Stimulated activated CD8-positive, alpha-beta memory T cell treated with anti-CD3 and anti-CD28 coated beads, Interleukin-15, amount 100 ng/mL, for 24 hours (primary cell): ENCODE measurements around the gene ERN1.
"Not testable (repeated sequence)": the region's sequence is repeated elsewhere in the genome, so short reads cannot be mapped to it uniquely, and the experiment has no call there.

Experiments
- DNase-seq: peaks from one replicate; pipeline ENCODE4 v3.0.0-alpha.2; 2020; ENCODE audit warnings: low read depth

The ERN1 gene

GRCh38 chr17:64134216-64134970 is 4.4 kb upstream of the ERN1 start:
- DNase-seq, result no peak

GRCh38 chr17:64133546-64134215 is 3.7 kb upstream of the ERN1 start:
- no peak for DNase-seq

GRCh38 chr17:64131606-64132270 is 1.8 kb upstream of the ERN1 start:
- no peak for DNase-seq

GRCh38 chr17:64130559-64131001 is 636 bp upstream of the ERN1 start:
- no peak for DNase-seq

- DNase-seq, result no peak
Measured at GRCh38 chr17:64129515-64129764, 504 bp downstream of the ERN1 start.

- DNase-seq, result no peak
Measured at GRCh38 chr17:64128787-64129514, 993 bp downstream of the ERN1 start.

GRCh38 chr17:64126918-64127317 is 3.0 kb downstream of the ERN1 start:
- no peak for DNase-seq

GRCh38 chr17:64125937-64126336 is 4.0 kb downstream of the ERN1 start:
- DNase-seq, result no peak

- DNase-seq, result no peak
Measured at GRCh38 chr17:64124609-64125008, 5.3 kb downstream of the ERN1 start.

- no peak for DNase-seq
Measured at GRCh38 chr17:64123114-64123513, 6.8 kb downstream of the ERN1 start.

- not testable (repeated sequence) for DNase-seq
Measured at GRCh38 chr17:64120972-64121786, 8.8 kb downstream of the ERN1 start.

- DNase-seq, result no peak
Measured at GRCh38 chr17:64120159-64120810, 9.7 kb downstream of the ERN1 start.

GRCh38 chr17:64117981-64118979 is 11.7 kb downstream of the ERN1 start:
- no peak for DNase-seq

- DNase-seq, result no peak
Measured at GRCh38 chr17:64115822-64116534, 14.0 kb downstream of the ERN1 start.

GRCh38 chr17:64115043-64115698 is 14.8 kb downstream of the ERN1 start:
- no peak for DNase-seq

- no peak for DNase-seq
Measured at GRCh38 chr17:64113006-64113405, 16.9 kb downstream of the ERN1 start.

GRCh38 chr17:64111831-64112230 is 18.1 kb downstream of the ERN1 start:
- DNase-seq, result no peak

- no peak for DNase-seq
Measured at GRCh38 chr17:64110379-64111152, 19.4 kb downstream of the ERN1 start.
